WTC11 (cell line): ENCODE data around the gene PPP5C. TPM values are rescaled to one million over a fixed set of nuclear protein-coding genes. Genes with fewer than 3 reads are reported as not detected.

Experiments
- ATAC-seq: fragments of 200-7000 bp; cut with Tn5 transposase; 2 replicates; pipeline ENCODE4 v1.10.0; 2021; ENCODE audit warnings: mild to moderate bottlenecking, moderate library complexity
- CTCF ChIA-PET: fragments of 300-600 bp; sonication (Branson Sonifier 250); formaldehyde crosslinking; loops from one replicate; lab custom pipeline; 2021; ENCODE audit warnings: antibody characterized with exemption; lab: Charles Lee
- POLR2A ChIA-PET: fragments of 350-600 bp; sonication (Branson Sonifier 250); formaldehyde crosslinking; loops from one replicate; lab custom pipeline; 2021; ENCODE audit warnings: antibody characterized with exemption; lab: Charles Lee
- DNase-seq: peaks from one replicate; pipeline ENCODE4 v3.0.0; 2021; ENCODE audit warnings: low spot score
- H3K27ac Mint-ChIP-seq: 2 replicates; pipeline ENCODE4 v1.8.0; 2021; ENCODE audit warnings: mixed read lengths
- H3K27me3 Mint-ChIP-seq: 2 replicates; pipeline ENCODE4 v1.8.0; 2021; ENCODE audit warnings: low read depth, mild to moderate bottlenecking, moderate library complexity, mixed read lengths
- H3K36me3 Mint-ChIP-seq: 2 replicates; pipeline ENCODE4 v1.8.0; 2021; ENCODE audit warnings: mixed read lengths
- H3K4me1 Mint-ChIP-seq: 2 replicates; pipeline ENCODE4 v1.8.0; 2022; ENCODE audit warnings: mixed read lengths
- H3K4me3 Mint-ChIP-seq: 2 replicates; pipeline ENCODE4 v1.8.0; 2021; ENCODE audit warnings: mild to moderate bottlenecking, moderate library complexity, mixed read lengths
- H3K9me3 Mint-ChIP-seq: 2 replicates; pipeline ENCODE4 v1.8.0; 2021; ENCODE audit warnings: mixed read lengths
- AFF4 ChIP-seq: sonication (generic); formaldehyde crosslinking; IDR thresholded peaks from 2 replicates; pipeline ENCODE4 v1.8.1; 2023; ENCODE audit warnings: mild to moderate bottlenecking, missing genetic modification reagents, borderline replicate concordance
- ARID4B ChIP-seq: sonication (generic); formaldehyde crosslinking; IDR thresholded peaks from 2 replicates; pipeline ENCODE4 v1.8.0; 2023; ENCODE audit warnings: missing genetic modification reagents, mild to moderate bottlenecking, borderline replicate concordance
- ATF2 ChIP-seq: sonication (generic); formaldehyde crosslinking; IDR thresholded peaks from 2 replicates; pipeline ENCODE4 v1.8.1; 2022; ENCODE audit warnings: low read depth, missing genetic modification reagents, borderline replicate concordance
- ATF6 ChIP-seq: sonication (generic); formaldehyde crosslinking; IDR thresholded peaks from 2 replicates; pipeline ENCODE4 v1.8.1; 2023; ENCODE audit warnings: mild to moderate bottlenecking, missing genetic modification reagents
- CBFB ChIP-seq: sonication (generic); formaldehyde crosslinking; IDR thresholded peaks from 2 replicates; pipeline ENCODE4 v1.8.1; 2022; ENCODE audit warnings: mild to moderate bottlenecking, low read depth, missing genetic modification reagents
- ESRRA ChIP-seq: sonication (generic); formaldehyde crosslinking; IDR thresholded peaks from 2 replicates; pipeline ENCODE4 v1.8.1; 2022; ENCODE audit warnings: mild to moderate bottlenecking, missing genetic modification reagents, borderline replicate concordance
- FOXK1 ChIP-seq: sonication (generic); formaldehyde crosslinking; IDR thresholded peaks from 2 replicates; pipeline ENCODE4 v1.8.0; 2022; ENCODE audit warnings: mild to moderate bottlenecking, moderate library complexity, missing genetic modification reagents
- MYBL2 ChIP-seq: sonication (generic); formaldehyde crosslinking; IDR thresholded peaks from 2 replicates; pipeline ENCODE4 v1.8.1; 2023; ENCODE audit warnings: mild to moderate bottlenecking, moderate library complexity, missing genetic modification reagents
- OVOL2 ChIP-seq: fragments of 250-450 bp; sonication (Bioruptor Pico); IDR thresholded peaks from 2 replicates; pipeline ENCODE4 v1.9.0; 2021; ENCODE audit warnings: mild to moderate bottlenecking, borderline replicate concordance
- PRDM15 ChIP-seq: sonication (generic); formaldehyde crosslinking; IDR thresholded peaks from 2 replicates; pipeline ENCODE4 v1.8.0; 2022; ENCODE audit warnings: missing genetic modification reagents
- RELA ChIP-seq: sonication (generic); formaldehyde crosslinking; IDR thresholded peaks from 2 replicates; pipeline ENCODE4 v1.8.1; 2022; ENCODE audit warnings: missing genetic modification reagents, mild to moderate bottlenecking, borderline replicate concordance
- SP1 ChIP-seq: sonication (generic); formaldehyde crosslinking; conservative IDR thresholded peaks from 2 replicates; pipeline ENCODE4 v1.8.1; 2022; ENCODE audit warnings: missing genetic modification reagents
- ZMAT4 ChIP-seq: fragments of 250-450 bp; sonication (Bioruptor Pico); IDR thresholded peaks from 2 replicates; pipeline ENCODE4 v1.9.0; 2021; ENCODE audit warnings: mild to moderate bottlenecking
- ZNF121 ChIP-seq: sonication (generic); formaldehyde crosslinking; IDR thresholded peaks from 2 replicates; pipeline ENCODE4 v1.8.0; 2023; ENCODE audit warnings: missing genetic modification reagents
- ZNF232 ChIP-seq: sonication (generic); formaldehyde crosslinking; IDR thresholded peaks from 2 replicates; pipeline ENCODE4 v1.8.0; 2022; ENCODE audit warnings: mild to moderate bottlenecking, missing genetic modification reagents
- ZNF396 ChIP-seq: fragments of 250-450 bp; sonication (Bioruptor Pico); IDR thresholded peaks from 2 replicates; pipeline ENCODE4 v1.8.0; 2021; ENCODE audit warnings: mild to moderate bottlenecking, moderate library complexity, borderline replicate concordance
- ZNF512 ChIP-seq: sonication (generic); formaldehyde crosslinking; IDR thresholded peaks from 2 replicates; pipeline ENCODE4 v1.8.1; 2022; ENCODE audit warnings: missing genetic modification reagents, borderline replicate concordance
- ZNF671 ChIP-seq: fragments of 250-450 bp; sonication (Bioruptor Pico); IDR thresholded peaks from 2 replicates; pipeline ENCODE4 v1.8.0; 2021; ENCODE audit warnings: mild to moderate bottlenecking
- total RNA-seq: library from RNA; stranded (reverse); gene quantifications from 3 replicates; pipeline ENCODE4 v1.2.3, GENCODE V29; 2021

PPP5C gene
- total RNA-seq, 1 experiment from 2014 or later: 107 TPM

- Mint-ChIP-seq H3K27me3 (no peaks in the 10 kb centered on the region), H3K36me3 (peaks cover 63% of the 10 kb centered on the region), H3K4me1 (peaks cover 15% of the 10 kb centered on the region), H3K27ac (no peak overlapping the region), H3K4me3 (no peak overlapping the region), H3K9me3 (no peaks in the 10 kb centered on the region)
- CTCF ChIA-PET: interaction anchor here (0.9 kb wide), 1 partner anchor 10 kb away, joined by 3 read pairs; no protein-coding TSS in a partner anchor
- POLR2A ChIA-PET: interaction anchor here (0.5 kb wide), 1 partner anchor 686 kb away, joined by 6 read pairs; no protein-coding TSS in a partner anchor
- ATAC-seq (no peak), DNase-seq (no peak)
- TF ChIP-seq ZMAT4 (no peak), ARID4B (CRISPR knock-in tag) (no peak), SP1 (CRISPR knock-in tag) (no peak), AFF4 (CRISPR knock-in tag) (no peak), ZNF396 (CRISPR knock-in tag) (no peak), ZNF121 (CRISPR knock-in tag) (no peak), MYBL2 (no peak), ESRRA (no peak), ZNF671 (no peak)
These were observed 31.4 kb downstream of the PPP5C start for GRCh38 chr19:46378268-46378667.

- Mint-ChIP-seq H3K4me1 (no peaks in the 10 kb centered on the region), H3K9me3 (no peaks in the 10 kb centered on the region), H3K27ac (peak overlapping the region; percentile 69; the same call in 1 of the 2 replicates), H3K36me3 (peaks cover 70% of the 10 kb centered on the region), H3K4me3 (no peak overlapping the region), H3K27me3 (no peaks in the 10 kb centered on the region)
- DNase-seq (no peak), ATAC-seq (no peak)
- CTCF ChIA-PET: no interaction called here
- POLR2A ChIA-PET: no interaction called here
- TF ChIP-seq ATF6 (CRISPR knock-in tag) (no peak), ZNF512 (CRISPR knock-in tag) (no peak), ATF2 (no peak), CBFB (CRISPR knock-in tag) (no peak), PRDM15 (no peak), RELA (no peak), ZNF232 (CRISPR knock-in tag) (no peak), OVOL2 (CRISPR knock-in tag) (no peak), FOXK1 (CRISPR knock-in tag) (no peak)
These were observed 33.8 kb downstream of the PPP5C start for GRCh38 chr19:46380690-46381089.
